ENCODE measurements around the gene PRDM16. TPM values are rescaled to one million over a fixed set of nuclear protein-coding genes. Genes with fewer than 3 reads are reported as not detected.

The PRDM16 gene
- total and polyA plus RNA-seq, 2 of the 8 experiments (the other 6 are each of a cell fraction or from before 2014, with no cell fraction given): 0.39 to 0.43 TPM

- 95% methylated on average over 24 of the region's 32 CpGs; no CpG with 5 or more reads in 1 of the 2 experiments for WGBS, 2 experiments (ENCODE audit: extremely low coverage in 1 of 2, insufficient coverage in 1 of 2, insufficient read length in 1 of 2, insufficient replicate concordance in 2 of 2, low coverage in 1 of 2, low lambda C conversion rate in 2 of 2, missing lambda C conversion rate in 1 of 2)
- Histone ChIP-seq H3K4me2 (ENCODE audit: insufficient read depth in 1 of 2, low read depth in 2 of 2, low read length in 2 of 2) (no peak overlapping the region), H2BK12ac (ENCODE audit: low read depth, low read length) (no peak overlapping the region), H3K9ac (replicated peaks in 1 of 4; ENCODE audit: extremely low read depth in 1 of 4, low read depth in 3 of 4, low read length in 3 of 4) (no peak overlapping the region), H3K79me2 (ENCODE audit: control insufficient read depth in 1 of 2, insufficient read depth in 2 of 2, low read length in 2 of 2) (no peaks in the 10 kb centered on the region), H4K8ac (ENCODE audit: extremely low read depth, insufficient read depth, low read length) (no peak overlapping the region), H2AK5ac (ENCODE audit: low read depth, low read length) (no peak overlapping the region), H2BK5ac (ENCODE audit: low read depth, low read length) (no peak overlapping the region), H4K5ac (ENCODE audit: insufficient read length, low read depth, low read length) (no peak overlapping the region), H2BK120ac (replicated peaks; ENCODE audit: low read depth, low read length) (no peak overlapping the region), H2BK15ac (ENCODE audit: low read length) (no peak overlapping the region), H3K79me1 (ENCODE audit: low read depth, low read length) (no peaks in the 10 kb centered on the region), H3K56ac (replicated peaks; ENCODE audit: insufficient read length, low read depth, low read length) (no peak overlapping the region), H3K23me2 (ENCODE audit: low read depth, low read length) (peaks cover 7% of the 10 kb centered on the region; the same call in 1 of the 2 replicates), H3K4me3 (ENCODE audit: extremely low read depth in 1 of 4, insufficient read depth in 2 of 4, low read depth in 3 of 4, low read length in 4 of 4) (no peak overlapping the region), H3K14ac (ENCODE audit: insufficient read length) (no peak overlapping the region), H3K23ac (ENCODE audit: insufficient read length) (no peak overlapping the region), H2BK20ac (ENCODE audit: low read length) (no peak overlapping the region), H3K36me3 (ENCODE audit: control insufficient read depth in 2 of 4, insufficient read depth in 4 of 4, low read length in 3 of 4) (no peaks in the 10 kb centered on the region; a peak in 2 of 8 replicates), H3K4ac (replicated peaks; ENCODE audit: insufficient read length, low read depth, low read length) (no peak overlapping the region), H3K4me1 (replicated peaks in 1 of 4; ENCODE audit: control insufficient read depth in 3 of 4, insufficient read depth in 4 of 4, low read length in 3 of 4) (no peaks in the 10 kb centered on the region), H4K91ac (replicated peaks; ENCODE audit: insufficient read length, low read length) (no peak overlapping the region), H3K27ac (ENCODE audit: low read depth, low read length) (no peak overlapping the region), H3K18ac (ENCODE audit: extremely low read depth, low read length) (no peak overlapping the region), H3K9me3 (ENCODE audit: insufficient read depth in 2 of 2, low read depth in 1 of 2, low read length in 1 of 2) (peaks cover 67 to 97% of the 10 kb centered on the region in 2 experiments), H4K20me1 (replicated peaks in 1 of 2; ENCODE audit: control insufficient read depth in 1 of 2, insufficient read depth in 2 of 2, low read length in 2 of 2) (peaks cover 0 to 4% of the 10 kb centered on the region in 2 experiments), H3K27me3 (replicated peaks in 1 of 4; ENCODE audit: control insufficient read depth in 3 of 4, extremely low read depth in 1 of 4, insufficient read depth in 3 of 4, low read length in 3 of 4) (no peaks in the 10 kb centered on the region), H2AFZ (ENCODE audit: low read length) (no peak overlapping the region)
- FAIRE-seq (no peak), DNase-seq (ENCODE audit: low read depth in 1 of 2, low spot score in 2 of 2) (no peak)
- ChIA-PET CTCF (ENCODE audit: partially characterized antibody) (no interaction called here), POLR2A (ENCODE audit: partially characterized antibody) (no interaction called here)
- no peak for TF ChIP-seq GABPA (IDR thresholded peaks at IDR 0.05; ENCODE audit: borderline replicate concordance, insufficient read depth, low read length)
- no peak for TF ChIP-seq SIRT6 (IDR thresholded peaks at IDR 0.05; ENCODE audit: low read length)
- TF ChIP-seq ATF3 (IDR thresholded peaks at IDR 0.05; ENCODE audit: insufficient read depth, low read depth, low read length): no peak
- TF ChIP-seq TAF7 (optimal IDR thresholded peaks at IDR 0.05; ENCODE audit: borderline replicate concordance, low read depth, low read length): no peak
- TF ChIP-seq CBX8 (IDR thresholded peaks at IDR 0.05; ENCODE audit: borderline replicate concordance, low read depth, low read length): no peak
- no peak for TF ChIP-seq NANOG (IDR thresholded peaks at IDR 0.05; ENCODE audit: insufficient read depth, low read depth, low read length, poor library complexity, severe bottlenecking)
- no peak for TF ChIP-seq POLR2AphosphoS5 (IDR thresholded peaks at IDR 0.05; ENCODE audit: low read depth, low read length)
- no peak for TF ChIP-seq SUZ12 (IDR thresholded peaks at IDR 0.05; ENCODE audit: low read length)
- no peak for TF ChIP-seq JUND (IDR thresholded peaks at IDR 0.05; ENCODE audit: low read length)
- TF ChIP-seq CEBPB (IDR thresholded peaks at IDR 0.05; ENCODE audit: low read depth, low read length): no peak
- TF ChIP-seq BACH1 (IDR thresholded peaks at IDR 0.05; ENCODE audit: low read length): no peak
- TF ChIP-seq CREB1 (IDR thresholded peaks at IDR 0.05): no peak
- TF ChIP-seq SRF (IDR thresholded peaks at IDR 0.05; ENCODE audit: low read depth, low read length): no peak
- TF ChIP-seq HDAC2 (IDR thresholded peaks at IDR 0.05; ENCODE audit: borderline replicate concordance in 1 of 2, low read depth in 2 of 2, low read length in 2 of 2): no peak
Measured at GRCh38 chr1:3029991-3030662, 38.9 kb upstream of the PRDM16 start.

Data from H1 (cell line).